GM19395 (cell line): Measurements from ENCODE around the gene SMIM22.
"Not testable (repeated sequence)": the region's sequence is repeated elsewhere in the genome, so short reads cannot be mapped to it uniquely, and the experiment has no call there.

ENCODE experiments used
- ATAC-seq: cut with Tn5 transposase; IDR thresholded peaks from one replicate; pipeline ENCODE4 v1.9.1; 2021; ENCODE audit warnings: mild to moderate bottlenecking, moderate library complexity; ENCODE audit not compliant: unreplicated experiment

SMIM22 gene

DNA sequence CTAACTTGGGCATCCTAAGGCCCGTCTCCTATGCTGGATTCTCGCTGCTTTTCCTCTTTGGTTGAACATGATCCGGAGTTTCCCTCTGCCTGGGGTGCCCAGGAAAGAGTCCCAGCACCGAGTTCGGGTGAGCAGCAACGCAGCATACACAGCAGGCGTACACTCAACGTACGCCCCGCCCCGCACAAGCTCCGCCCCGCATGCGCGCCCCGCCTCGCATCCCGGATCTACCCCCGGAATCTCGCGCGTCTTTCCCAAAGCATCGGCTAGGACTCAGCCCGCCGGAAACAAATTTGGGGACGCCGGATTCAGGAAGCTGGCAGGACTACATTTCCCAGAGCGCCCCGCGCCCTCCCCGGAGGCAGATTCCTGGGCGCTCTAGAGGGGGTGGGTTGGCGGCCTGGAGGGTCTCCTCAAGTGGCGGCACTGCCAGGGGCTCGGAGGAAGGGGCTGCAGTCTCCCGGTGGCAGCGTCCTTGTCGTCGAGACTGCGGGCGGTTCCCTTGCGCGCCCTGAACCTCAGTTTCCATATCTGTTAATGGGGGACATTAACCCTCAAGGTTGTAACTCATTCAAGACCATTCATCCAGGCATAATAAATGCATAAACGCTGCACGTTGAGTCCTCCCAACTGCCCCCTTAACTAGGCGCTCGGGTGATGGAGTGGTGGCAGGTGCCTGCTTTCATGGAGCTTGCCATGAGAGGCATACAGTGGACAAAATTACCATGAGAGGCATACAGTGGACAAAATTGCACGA lies 26.4 kb upstream of the SMIM22 start:
- peak; percentile 64 for ATAC-seq

DNA sequence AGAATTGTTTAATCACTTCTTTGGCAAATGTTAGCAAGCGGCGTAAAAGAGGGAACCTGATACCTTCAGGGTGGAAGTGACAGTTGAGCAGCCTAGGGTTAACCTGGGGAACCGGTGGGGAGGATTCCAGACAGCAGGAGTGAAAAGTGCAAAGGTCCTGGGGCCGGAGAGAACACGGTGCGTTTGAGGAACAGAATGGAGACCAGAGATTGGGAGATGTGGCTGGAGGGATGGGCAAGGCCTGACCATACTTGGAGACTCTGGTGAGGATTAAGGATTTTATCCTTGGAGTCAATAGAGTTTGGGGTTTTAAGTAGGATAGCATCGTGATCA lies 25.9 kb upstream of the SMIM22 start:
- ATAC-seq = no peak

DNA sequence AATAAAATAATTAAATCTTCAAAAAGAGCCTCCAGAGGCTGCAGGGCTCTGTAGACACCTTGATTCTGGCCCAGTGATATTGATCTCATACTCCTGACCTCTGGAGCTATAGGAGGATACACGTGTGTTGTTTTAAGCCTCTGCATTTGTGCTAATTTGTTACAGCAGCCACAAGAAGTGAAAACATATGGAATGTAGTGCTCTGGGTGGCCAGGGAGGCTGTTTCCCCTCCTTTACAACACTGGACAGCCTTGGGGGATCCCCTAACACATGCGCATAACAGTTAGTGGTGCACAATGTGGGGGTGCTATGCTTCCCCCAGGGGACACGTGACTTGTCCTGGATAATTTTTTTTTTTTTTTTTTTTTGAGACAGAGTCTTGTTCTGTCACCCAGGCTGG lies 23.5 kb upstream of the SMIM22 start:
- ATAC-seq = no peak

DNA sequence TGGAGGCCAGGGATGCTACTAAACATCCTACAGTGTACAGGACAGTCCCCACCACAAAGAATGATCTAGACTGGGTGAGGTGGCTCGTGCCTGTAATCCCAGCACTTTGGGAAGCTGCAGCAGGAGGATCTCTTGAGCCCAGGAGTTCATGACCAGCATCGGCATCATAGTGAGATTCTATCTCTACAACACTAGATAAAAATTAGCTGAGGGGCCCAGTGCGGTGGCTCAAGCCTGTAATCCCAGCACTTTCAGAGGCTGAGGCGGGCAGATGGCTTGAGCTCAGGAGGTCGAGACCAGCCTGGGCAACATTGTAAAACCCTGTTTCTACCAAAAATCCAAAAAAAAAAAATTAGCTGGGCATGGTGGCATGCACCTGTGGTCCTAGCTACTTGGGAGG lies 22.8 kb upstream of the SMIM22 start:
- no peak for ATAC-seq

DNA sequence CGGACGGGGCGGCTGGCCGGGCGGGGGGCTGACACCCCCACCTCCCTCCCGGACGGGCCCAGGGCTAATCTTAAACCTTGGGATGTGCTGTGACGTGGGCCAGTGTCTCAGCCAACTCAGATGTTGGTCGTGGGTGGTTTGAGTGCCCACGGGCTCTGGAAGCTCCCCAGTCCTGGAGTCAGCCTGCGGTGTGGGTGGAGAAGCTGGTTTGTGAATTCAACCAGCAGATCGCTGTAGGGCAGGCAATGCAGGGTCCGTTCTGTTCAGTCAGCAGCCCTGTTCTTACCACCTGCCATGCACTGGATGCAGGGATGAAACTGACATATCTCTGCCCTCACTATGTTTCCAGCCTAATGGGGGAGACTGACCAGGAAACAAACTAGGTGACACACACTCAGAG lies 20.2 kb upstream of the SMIM22 start:
- ATAC-seq = no peak

DNA sequence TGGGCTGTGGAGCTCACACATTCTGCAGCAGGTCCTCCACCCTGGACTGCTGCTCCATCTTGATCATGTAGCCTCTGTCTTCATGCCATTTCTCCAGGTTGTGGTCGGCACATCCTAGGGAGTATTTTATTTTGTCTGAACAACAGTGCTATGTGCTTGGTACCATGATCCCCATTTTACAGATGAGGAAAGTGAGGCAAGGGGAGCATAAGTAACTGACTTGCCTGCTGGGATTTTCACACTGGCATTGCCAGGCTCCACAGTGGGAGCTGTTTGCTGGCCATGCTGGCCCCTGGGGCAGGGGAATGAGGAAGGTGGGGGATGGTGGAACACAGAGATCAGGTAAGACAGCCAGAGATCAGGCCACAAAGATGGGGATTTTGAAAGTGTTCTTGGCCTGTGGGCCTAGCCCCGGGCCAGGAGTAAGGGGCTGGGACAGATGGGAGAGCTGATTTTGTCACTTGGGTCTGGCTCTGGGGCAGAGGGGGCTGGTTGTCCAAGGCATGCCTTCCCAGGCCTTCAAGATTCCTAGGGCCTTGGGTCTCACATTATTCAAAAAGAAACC lies 18.9 kb upstream of the SMIM22 start:
- no peak for ATAC-seq

DNA sequence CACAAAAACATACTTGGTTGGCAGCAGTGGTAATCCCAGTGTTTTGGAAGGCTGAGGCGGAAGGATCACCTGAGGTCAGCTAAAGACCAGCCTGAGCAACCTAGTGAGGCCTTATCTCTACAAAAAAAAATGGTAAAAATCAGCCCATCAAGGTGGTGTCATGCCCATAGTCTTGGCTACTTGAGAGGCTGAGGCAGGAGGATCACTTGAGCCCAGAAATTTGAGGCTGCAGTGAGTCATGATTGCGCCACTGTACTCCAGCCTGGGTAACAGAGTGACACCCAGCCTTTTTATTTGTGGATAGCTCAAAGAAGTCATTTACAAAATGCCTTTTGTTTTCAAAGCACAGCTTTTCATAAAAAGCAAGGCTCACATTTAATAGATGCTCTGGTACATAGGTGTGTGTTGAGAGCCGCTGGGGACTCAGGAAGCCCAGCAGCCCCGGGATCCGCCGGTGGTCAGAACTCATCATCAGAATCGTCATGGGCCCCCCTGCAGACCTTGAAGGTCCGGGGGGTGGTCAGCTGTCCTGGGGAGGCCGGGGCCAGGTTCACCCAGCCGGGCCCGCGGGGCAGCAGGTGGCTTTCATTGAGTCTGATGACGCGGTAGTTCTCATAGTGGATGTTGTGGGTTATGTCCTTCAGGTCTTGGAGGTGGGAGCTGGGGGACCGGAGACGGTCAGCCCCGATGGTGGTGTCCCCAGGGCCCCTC lies 17.7 kb upstream of the SMIM22 start:
- ATAC-seq = no peak

DNA sequence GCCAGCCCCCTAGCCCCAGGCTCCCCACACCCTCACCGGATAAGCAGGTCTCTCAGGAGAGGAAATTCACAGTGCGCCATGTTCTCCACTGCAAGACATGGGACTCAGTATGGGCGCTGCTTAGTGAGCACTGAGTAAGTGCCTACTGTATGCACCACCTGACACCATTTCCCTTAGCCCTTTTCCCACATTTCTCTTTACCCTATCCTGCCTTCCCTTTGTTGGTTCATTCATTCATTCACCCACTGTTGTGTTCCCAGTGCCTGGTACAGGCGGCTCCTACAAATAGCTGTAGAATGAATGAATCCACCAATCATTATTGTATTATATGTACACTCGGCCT lies 17.1 kb upstream of the SMIM22 start:
- no peak for ATAC-seq

DNA sequence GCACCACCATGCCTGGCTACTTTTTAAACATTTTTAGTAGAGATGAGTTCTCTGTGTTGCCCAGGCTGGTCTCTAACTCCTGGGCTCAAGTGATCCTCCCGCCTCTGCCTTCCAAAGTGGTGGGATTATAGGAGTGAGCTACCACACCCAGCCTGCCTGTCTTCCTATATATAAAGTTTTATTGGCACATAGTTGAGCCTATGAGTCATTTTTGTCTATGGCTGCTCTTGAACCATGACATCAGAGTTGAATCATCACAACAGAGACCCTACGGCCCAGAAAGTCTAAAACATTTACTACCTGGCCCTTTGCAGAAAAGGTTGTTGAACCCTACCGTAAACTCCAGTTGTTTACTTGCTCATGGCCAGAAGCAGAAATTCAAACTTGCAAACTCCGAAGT lies 14.9 kb upstream of the SMIM22 start:
- no peak for ATAC-seq

DNA sequence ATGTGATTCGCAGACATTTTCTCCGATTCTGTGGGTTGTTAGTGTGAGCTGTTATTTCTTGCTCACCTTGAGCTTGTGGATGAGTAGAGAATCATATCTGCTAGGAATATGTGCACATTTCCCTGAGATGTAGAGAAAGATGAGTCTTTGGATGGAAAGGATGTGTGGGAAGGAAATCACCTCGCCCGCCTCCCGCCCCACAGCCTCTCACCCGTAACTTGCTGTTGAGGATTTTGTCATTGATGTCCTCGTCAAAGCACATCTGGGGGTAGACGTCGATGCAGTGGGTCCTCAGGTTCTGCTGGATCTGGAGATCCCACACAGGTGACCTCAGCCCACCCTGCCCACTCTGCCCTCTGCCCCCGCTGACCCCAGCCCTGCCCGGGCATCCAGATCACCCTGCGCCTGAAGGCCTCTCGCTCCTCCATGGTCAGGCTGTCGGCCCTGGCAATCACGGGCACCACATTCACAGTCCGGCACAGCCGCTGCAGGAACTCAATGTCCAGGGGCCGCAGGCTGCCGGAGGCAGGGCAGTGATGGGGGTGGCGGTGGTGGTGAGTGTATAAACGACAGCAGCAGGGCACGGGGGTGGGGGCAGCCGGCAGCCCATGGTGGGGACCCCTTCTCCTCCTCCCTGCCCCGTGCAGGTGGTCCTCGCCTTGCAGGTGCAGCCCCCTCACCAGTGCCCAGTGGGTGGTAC lies 11.8 kb upstream of the SMIM22 start:
- ATAC-seq = no peak

DNA sequence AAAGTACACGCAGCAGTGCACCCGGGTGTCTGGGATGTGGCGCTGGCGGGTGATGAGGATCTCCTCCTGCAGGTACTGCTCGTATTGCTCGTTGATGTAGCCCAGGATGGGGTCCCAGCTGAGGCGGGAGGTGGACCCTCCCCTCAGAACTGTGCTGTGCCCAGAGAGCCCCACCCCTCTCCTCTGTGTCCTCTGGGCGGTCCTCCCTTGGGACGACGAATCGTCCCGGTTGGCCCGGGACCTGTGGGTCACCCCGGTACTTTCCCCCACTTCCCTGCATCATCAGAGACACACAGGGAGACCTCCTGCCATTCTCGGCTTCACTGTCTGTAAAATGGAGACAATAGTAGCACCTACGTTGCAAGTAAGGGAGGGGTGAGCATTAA lies 11.2 kb upstream of the SMIM22 start:
- ATAC-seq = no peak

DNA sequence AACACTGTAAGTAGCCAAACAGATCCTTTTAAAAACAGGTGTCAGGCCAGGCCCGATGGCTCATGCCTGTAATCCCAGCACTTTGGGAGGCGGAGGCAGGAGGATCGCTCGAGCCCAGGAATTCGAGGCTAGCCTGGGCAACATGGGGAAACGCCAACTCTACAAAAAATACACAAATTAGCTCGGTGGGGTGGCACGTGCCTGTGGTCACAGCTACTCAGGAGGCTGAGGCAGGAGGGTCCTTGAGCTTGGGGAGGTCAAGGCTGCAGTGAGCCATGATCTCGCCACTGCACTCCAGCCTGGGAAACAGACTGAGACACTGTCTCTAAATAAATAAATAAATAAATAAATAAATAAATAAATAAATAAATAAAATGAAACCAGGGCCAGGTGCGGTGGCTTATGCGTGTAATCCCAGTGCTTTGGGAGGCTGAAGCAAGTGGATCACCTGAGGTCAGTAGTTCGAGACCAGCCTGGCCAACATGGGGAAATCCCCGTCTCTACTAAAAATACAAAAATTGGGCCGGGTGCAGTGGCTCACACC lies 10.7 kb upstream of the SMIM22 start:
- ATAC-seq = not testable (repeated sequence)

DNA sequence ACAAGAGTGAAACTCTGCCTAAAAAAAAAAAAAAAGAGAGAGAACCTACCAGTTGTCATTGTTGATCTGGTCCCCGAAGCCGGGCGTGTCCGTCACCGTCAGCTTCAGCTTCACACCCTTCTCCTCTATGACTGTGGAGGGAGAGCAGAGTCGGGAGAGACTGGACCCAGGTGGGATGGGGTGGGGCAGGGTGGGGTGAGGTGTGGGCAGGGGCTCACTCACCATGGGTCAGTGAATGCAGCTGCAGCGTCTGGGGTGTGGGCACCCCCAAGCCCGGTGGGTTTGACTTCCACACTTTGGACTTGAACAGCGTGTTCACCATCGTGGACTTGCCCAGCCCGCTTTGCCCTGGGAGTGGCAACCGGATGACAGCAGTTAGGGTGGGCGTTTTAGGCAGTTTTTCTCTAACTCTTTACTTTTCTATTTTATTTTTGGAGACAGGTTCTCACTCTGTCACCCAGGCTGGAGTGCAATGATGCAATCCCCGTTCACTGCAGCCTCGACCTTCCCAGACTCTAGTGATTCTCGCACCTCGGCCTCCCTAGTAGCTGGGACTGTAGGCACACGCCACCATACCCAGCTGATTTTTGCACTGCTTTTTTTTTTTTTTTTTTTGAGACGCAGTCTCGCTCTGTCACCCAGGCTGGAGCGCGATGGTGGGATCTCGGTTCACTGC lies 9.3 kb upstream of the SMIM22 start:
- no peak for ATAC-seq

DNA sequence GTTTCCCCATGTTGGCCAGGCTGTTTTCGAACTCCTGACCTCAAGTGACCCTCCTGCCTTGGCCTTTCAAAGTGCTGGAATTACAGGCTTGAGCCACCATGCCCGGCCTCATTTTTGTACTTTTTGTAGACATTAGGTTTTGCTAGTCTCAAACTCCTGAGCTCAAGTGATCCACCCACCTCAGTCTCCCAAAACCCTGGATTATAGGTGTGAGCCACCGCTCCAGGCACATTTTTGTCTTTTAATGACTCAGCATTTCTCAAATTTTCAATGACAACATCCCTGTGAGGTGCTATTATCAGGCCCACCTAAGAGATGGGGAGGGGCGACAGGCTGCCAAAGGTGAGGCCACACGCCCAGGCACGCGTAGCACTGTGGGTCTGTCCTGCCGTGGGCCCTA lies 8.1 kb upstream of the SMIM22 start:
- ATAC-seq = no peak

DNA sequence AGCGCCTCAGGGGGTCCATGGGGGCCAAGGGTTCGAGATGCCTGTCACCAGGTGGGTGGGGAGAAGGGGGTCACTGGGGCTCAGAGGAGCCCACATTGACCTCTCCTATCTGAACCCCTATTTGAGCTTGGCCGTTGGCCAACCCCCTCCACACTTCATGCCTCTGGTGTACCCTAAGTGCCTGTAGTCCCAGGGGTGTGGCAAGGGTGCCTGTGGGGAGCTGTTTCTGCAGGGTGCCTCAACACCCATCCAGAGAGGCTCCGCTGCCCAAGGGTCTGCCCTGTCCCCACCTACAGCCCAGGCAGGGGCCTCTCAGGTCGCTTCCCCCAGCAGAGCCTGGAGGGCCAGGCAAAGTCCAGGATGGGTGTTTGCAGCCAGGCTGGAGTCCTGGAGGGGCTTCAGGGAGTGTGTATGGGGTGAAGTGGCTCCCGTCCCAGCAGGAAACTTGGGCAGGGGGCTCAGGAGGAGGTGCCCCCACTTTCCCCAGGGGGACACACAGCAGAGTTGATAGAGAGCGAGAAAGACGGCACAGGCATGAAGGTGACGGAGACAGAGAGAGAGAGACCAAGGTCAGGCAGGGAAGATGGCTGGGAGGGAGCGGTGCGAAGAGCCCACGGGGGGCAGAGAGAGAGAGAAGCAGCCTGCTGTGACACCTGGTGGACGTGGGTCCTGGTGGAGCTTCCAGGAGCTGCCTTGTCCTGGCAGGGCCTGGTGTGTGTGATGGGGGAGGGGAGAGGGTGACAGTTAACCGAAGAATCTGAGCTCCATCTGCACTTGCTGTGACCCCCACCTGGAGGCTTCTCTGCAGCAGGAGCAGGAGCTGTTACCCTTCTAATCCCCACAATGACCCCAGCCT lies 7.3 kb upstream of the SMIM22 start, which contains the start of gene SEPTIN12:
Gene SEPTIN12, minus strand, starts transcription at position 719 of the 856 bp plus-strand sequence. Its CDS starts 700 bp downstream, at position 19.
- no peak for ATAC-seq

DNA sequence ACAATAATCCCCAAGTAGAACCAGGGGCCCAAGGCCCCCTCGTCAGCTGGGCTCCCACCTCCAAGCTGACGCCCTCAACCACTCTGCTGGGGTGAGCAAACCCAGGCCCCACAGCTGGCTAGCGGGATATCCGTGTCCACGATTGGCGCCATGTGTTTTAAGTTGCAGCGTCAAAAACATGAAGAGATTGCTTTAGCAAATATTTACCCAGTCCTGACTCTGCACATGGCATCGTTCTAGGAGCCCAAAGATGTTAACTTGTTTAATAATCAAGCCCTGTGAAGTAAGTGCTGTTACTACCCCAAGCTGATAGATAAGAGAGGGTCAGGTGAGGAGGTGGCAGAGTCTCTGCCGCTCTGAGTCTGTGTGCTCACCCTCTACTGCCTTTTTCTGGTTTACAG lies 6.7 kb upstream of the SMIM22 start:
- no peak for ATAC-seq

DNA sequence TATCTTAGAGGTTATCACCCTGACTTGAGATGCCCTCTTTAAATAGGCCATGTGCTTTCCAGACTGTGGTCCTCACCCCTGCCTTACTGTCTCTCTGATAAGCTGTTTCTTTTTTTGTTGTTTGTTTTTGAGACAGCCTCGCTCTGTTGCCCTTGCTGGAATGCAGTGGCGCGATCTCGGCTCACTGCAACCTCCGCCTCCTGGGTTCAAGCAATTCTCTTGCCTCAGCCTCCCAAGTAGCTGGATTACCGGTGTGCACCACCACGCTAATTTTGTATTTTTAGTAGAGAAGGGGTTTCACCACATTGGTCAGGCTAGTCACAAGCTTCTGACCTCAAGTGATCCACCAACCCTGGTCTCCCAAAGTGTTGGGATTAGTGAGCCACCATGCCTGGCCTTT lies 6.3 kb upstream of the SMIM22 start:
- ATAC-seq = no peak

DNA sequence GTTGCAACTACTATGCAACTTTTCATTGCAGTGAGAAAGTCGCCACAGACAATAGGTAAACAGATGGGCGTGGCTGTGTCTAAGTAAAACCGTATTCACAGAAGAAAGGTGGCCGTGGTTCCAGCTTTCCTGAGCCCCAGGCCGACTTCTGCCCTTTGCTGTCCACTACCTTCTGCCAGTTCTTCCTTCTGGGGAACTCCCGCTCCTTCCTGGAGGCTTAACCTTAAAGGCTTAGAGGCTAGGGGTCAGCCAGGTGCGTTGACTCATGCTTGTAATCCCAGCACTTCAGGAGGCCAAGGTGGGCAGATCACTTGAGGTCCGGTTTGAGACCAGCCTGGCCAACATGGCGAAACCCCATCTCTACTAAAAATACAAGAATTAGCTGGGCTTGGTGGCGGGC lies 4.9 kb upstream of the SMIM22 start:
- no peak for ATAC-seq

DNA sequence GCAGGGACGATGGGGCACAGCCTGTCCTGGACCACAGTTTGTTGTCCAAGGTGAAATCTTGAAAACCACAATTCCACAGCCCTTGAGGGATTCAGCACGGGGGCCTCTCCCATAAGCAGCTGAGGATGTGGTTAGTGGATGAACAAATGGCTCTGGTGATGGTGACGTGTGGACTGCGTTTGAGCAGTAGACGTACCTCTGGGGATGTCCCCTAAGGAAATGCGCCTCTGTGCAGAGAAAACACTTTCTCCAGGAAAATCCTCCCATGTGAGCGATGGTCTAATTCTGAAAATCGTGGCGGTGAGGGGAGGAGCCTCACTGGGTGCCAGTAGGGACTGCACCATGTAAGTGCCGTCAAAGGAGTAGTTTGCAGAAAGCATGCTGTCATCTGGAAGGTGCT lies 4.3 kb upstream of the SMIM22 start:
- no peak for ATAC-seq

DNA sequence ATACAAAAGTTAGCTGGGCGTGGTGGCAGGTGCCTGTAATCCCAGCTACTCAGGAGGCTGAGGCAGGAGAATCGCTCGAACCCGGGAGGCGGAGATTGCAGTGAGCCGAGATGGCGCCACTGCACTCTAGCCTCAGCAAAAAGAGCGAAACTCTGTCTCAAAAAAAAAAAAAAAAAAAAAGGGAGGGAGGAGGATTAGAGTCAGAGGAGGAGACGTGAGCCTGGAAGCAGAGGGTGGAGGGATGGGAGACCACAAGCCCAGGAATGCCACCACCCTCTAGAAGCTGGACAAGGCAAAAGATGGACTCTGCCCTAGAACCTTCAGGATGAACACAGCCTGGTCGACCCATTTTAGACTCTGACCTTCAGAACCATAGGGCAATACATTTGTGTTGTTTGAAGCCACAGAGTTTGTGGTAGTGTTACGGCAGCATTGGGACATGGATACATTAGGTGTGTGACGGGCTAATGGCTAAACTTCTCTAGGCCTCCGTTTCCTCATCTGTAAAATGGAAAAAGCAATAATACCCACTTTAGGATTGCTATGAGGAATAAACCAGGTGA lies 2.1 kb upstream of the SMIM22 start:
- ATAC-seq = no peak
